Type B pancreatic cell (in vitro differentiated cells): ENCODE measurements around the gene TOGARAM1. TPM values are rescaled to one million over a fixed set of nuclear protein-coding genes. Genes with fewer than 3 reads are reported as not detected.
A peak's percentile ranks its signal among the peaks of the same experiment; 100 is the strongest.

Experiments
- DNase-seq: peaks from one replicate; pipeline ENCODE4 v3.0.0; 2021; ENCODE audit warnings: mixed read lengths; ENCODE audit not compliant: unreplicated experiment; ENCODE audit errors: extremely low spot score
- H3K27ac Mint-ChIP-seq: 2 replicates; pipeline ENCODE4 v1.8.0; 2021; ENCODE audit warnings: mild to moderate bottlenecking, mixed read lengths
- H3K27me3 Mint-ChIP-seq: 2 replicates; pipeline ENCODE4 v1.8.0; 2021; ENCODE audit warnings: mixed read lengths
- H3K36me3 Mint-ChIP-seq: 2 replicates; pipeline ENCODE4 v1.8.0; 2021; ENCODE audit warnings: mixed read lengths
- H3K4me1 Mint-ChIP-seq: one replicate; pipeline ENCODE4 v1.8.0; 2021; ENCODE audit warnings: mixed read lengths; ENCODE audit not compliant: unreplicated experiment
- H3K4me3 Mint-ChIP-seq: 2 replicates; pipeline ENCODE4 v1.8.0; 2021; ENCODE audit warnings: mild to moderate bottlenecking, mixed read lengths
- H3K9me3 Mint-ChIP-seq: 2 replicates; pipeline ENCODE4 v1.8.0; 2021; ENCODE audit warnings: mixed read lengths
- CTCF ChIP-seq: fragments of 200-600 bp; sonication (generic); conservative IDR thresholded peaks from 2 replicates; pipeline ENCODE4 v1.5.0; 2021; ENCODE audit warnings: antibody characterized with exemption, mild to moderate bottlenecking
- total RNA-seq: library from RNA; stranded (reverse); gene quantifications from 2 replicates; pipeline ENCODE4 v1.2.1, GENCODE V29; 2021; ENCODE audit warnings: low replicate concordance

TOGARAM1 gene
- total RNA-seq, 1 donor from 2014 or later = 21.2 TPM

GRCh38 chr14:44959538-44959937, 2.5 kb upstream of the TOGARAM1 start:
- peaks cover 24% of the 10 kb centered on the region for H3K4me1 Mint-ChIP-seq
- no peak overlapping the region for H3K4me3 Mint-ChIP-seq
- TF ChIP-seq CTCF = no peak
- no peaks in the 10 kb centered on the region for H3K27me3 Mint-ChIP-seq
- peak overlapping the region; percentile 57 for H3K27ac Mint-ChIP-seq
- no peaks in the 10 kb centered on the region for H3K9me3 Mint-ChIP-seq
- peaks cover 2% of the 10 kb centered on the region for H3K36me3 Mint-ChIP-seq
- DNase-seq = no peak

- H3K4me1 Mint-ChIP-seq = peaks cover 29% of the 10 kb centered on the region
- peak overlapping the region; percentile 57 for H3K27ac Mint-ChIP-seq
- DNase-seq = no peak
- peaks cover 7% of the 10 kb centered on the region for H3K36me3 Mint-ChIP-seq
- no peaks in the 10 kb centered on the region for H3K27me3 Mint-ChIP-seq
- H3K9me3 Mint-ChIP-seq = no peaks in the 10 kb centered on the region
- H3K4me3 Mint-ChIP-seq = no peak overlapping the region
- no peak for TF ChIP-seq CTCF
These were observed 1.8 kb upstream of the TOGARAM1 start for GRCh38 chr14:44960146-44960545.

GRCh38 chr14:44960646-44961045, 1.3 kb upstream of the TOGARAM1 start:
- no peak overlapping the region for H3K4me3 Mint-ChIP-seq
- H3K27me3 Mint-ChIP-seq = no peaks in the 10 kb centered on the region
- H3K36me3 Mint-ChIP-seq = peaks cover 7% of the 10 kb centered on the region
- H3K27ac Mint-ChIP-seq = peak overlapping the region; percentile 57
- no peak for TF ChIP-seq CTCF
- H3K4me1 Mint-ChIP-seq = peaks cover 29% of the 10 kb centered on the region
- no peaks in the 10 kb centered on the region for H3K9me3 Mint-ChIP-seq
- DNase-seq = no peak

GRCh38 chr14:44961151-44961553, 838 bp upstream of the TOGARAM1 start:
- H3K27me3 Mint-ChIP-seq = no peaks in the 10 kb centered on the region
- no peak overlapping the region for H3K4me3 Mint-ChIP-seq
- no peak for DNase-seq
- H3K27ac Mint-ChIP-seq = no peak overlapping the region
- no peaks in the 10 kb centered on the region for H3K9me3 Mint-ChIP-seq
- no peak for TF ChIP-seq CTCF
- H3K36me3 Mint-ChIP-seq = peaks cover 7% of the 10 kb centered on the region
- H3K4me1 Mint-ChIP-seq = peaks cover 29% of the 10 kb centered on the region

- Mint-ChIP-seq H3K27ac (no peak overlapping the region), H3K9me3 (peaks cover 3% of the 10 kb centered on the region), H3K4me3 (no peak overlapping the region), H3K36me3 (peaks cover 13% of the 10 kb centered on the region), H3K4me1 (peaks cover 38% of the 10 kb centered on the region), H3K27me3 (no peaks in the 10 kb centered on the region)
- DNase-seq = peak; percentile 71
- no peak for TF ChIP-seq CTCF
These were observed 499 bp downstream of the TOGARAM1 start for GRCh38 chr14:44962334-44963043.
